Measurements from ENCODE around the gene TSHZ1.

Gene TSHZ1

GRCh38 chr18:75249175-75249518 lies 38.5 kb downstream of the TSHZ1 start:
- no peak for DNase-seq

DNA sequence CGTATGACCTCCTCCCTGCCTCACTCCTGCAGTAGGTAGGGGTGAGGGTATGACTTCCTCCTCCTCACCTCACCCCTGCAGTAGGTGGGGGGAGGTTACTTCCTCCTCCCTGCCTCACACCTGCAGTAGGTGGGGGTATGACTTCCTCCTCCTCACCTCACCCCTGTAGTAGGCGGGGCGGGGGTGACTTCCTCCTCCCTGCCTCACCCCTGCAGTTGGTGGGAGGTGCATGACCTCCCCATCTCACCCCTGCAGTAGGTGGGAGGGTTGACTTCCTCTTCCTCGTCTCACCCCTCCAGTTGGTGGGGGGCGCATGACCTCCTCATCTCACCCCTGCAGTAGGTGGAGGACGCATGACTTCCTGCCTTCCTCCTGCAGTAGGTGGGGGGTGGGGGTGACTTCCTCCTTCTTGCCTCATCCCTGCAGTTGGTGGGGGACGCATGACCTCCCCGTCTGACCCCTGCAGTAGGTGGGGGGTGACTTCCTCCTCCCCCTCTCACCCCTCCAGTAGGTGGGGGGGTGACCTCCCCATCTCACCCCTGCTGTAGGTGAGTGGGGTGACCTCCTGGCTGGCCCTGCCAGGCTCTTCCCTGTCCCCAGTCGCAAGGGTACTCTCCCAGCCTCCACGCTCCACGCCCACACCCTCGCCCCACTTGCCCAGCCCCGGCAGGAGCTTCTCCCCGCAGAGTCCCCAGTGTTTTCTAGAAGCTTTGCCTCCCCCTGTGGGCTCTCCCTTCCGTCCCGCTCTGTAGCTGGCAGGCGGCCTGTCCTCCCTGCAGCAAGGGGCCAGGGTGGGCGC lies 39.3 kb downstream of the TSHZ1 start:
- DNase-seq: no peak

GRCh38 chr18:75250471-75250821 lies 39.8 kb downstream of the TSHZ1 start:
- DNase-seq: no peak

- DNase-seq: no peak
These were observed 40.9 kb downstream of the TSHZ1 start for GRCh38 chr18:75251466-75251865.

- no peak for DNase-seq
These were observed 41.5 kb downstream of the TSHZ1 start for GRCh38 chr18:75252136-75252535.

- no peak for DNase-seq
These were observed 42.4 kb downstream of the TSHZ1 start for GRCh38 chr18:75253043-75253442.

DNA sequence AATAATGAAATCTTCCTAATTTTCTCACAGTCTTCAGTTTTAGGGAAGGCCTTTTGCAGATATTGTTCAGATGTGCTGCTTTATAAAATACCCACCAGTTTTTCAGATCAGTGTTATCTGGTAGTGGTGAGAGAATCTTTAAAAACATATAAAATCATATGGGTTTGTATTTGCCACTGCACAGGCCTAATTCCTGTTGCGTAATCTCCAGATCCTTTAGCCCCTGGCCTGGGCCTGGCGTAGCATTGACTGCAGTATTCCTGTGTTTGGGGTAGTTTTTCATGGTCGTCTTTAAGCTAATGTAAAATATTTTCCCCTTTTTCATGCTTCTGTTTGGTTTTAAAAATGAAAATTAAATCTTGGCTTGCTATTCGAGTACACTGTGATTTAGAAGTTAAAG lies 43.2 kb downstream of the TSHZ1 start:
- no peak for DNase-seq

DNA sequence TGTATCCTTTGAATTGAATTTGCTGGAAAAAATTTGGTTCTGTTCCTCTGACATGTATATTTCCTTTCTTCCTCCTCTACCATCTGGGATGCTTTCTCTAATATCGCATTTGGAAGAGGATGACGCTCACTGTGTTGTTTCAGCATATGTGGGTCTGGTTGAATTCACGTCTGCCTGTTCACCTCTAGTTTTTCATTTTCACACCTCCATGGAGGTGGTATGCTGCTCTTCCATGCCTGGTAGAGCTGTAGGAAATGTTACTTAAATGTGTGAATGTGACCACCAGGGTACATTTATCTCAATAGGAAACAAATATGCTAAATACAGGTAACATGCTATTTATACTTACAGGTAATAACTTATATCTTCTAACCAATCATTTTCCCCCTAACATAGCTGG lies 44.5 kb downstream of the TSHZ1 start:
- no peak for DNase-seq

DNA sequence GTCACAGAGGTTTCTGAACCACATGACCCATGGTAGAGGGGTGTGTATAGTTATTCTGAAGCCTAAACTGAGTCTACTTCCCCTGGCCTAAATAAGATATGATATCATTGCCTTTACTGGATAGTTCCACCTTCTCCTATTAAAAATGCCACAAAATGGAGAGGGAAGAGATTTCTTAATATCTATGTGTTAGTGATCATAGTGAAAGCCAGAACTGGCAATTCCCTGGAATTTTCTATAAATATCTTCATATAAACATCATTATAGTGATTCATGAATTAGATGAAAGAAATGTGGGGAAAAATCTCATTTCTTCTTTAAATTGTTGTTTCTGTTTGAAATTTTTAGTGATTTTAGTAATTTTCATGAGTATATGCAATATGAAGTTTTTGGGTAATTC lies 45.8 kb downstream of the TSHZ1 start:
- DNase-seq: no peak

- DNase-seq: no peak
These were observed 47.0 kb downstream of the TSHZ1 start for GRCh38 chr18:75257605-75258004.

- DNase-seq: no peak
These were observed 51.0 kb downstream of the TSHZ1 start for GRCh38 chr18:75261430-75262223.

DNA sequence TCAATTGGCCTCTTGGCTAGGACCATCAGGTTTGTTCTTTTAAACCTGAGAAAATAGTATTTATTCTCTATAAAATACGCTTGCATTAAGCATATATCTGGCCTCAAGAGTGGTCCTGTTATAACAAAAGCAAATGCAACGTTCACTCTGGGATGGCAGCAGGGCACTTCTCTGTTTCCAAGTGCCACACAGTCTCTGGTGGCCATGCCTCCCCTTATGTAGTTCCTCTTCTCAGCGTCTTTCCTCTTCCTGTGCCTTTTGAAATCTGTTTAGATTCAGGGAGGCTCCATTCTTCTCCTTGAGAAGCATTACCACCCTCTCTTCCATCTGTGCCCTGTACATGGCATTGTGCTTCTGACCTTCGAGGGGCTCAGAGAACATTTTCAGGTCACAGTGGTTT lies 51.9 kb downstream of the TSHZ1 start:
- no peak for DNase-seq

DNA sequence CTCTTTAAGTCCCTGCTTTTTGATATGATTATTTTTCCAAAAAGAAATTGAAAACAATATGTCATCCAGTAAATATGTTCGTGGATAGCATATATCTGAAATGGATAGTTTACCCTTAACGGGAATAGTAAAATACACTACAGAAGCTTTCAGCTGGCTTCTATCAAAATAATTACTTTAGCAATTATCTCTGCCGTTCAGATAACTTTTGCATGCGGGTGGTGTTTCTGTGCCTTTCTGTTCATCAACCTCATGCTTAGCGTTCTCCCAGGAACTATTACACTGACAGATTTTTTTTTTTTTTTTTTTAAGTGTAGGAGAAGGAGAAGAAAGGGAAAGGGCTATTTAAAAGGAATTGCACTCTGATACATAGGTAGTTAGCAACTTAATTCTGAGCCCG lies 53.6 kb downstream of the TSHZ1 start:
- no peak for DNase-seq

GRCh38 chr18:75264926-75265597 lies 54.5 kb downstream of the TSHZ1 start:
- no peak for DNase-seq

- no peak for DNase-seq
These were observed 55.3 kb downstream of the TSHZ1 start for GRCh38 chr18:75265872-75266271.

DNA sequence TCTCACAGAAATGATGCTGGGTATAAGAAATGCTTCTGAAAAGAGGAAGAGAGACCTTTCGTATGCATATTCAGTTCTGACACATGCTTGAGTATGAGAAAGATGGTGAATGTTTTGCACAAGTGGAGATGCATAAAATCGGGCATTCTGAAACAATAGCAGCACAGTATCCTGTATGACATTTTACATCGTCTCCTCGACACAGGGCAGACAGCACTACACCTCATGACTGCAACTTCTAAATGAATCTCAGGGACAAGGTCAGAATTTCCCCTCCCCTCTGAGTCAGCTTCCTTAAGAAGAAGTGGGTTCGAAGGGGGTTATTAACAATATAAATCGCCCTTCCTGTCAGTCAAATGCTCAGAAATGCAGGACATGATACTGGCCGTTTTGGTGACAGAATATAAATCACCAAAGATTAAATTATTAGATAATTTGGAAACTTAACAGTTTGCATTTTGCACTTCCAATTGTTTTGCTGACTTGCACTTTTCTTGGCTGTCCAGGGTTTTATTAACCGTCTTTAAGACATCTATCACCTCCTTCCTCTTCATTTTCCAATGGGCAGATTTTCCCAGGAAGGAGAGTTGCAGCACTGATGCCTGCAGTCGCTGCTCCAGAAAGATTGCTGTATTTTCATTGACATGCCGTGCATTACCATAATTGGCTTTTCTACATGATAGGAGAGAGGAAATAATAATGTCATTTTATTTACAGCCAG lies 57.2 kb downstream of the TSHZ1 start:
- DNase-seq: no peak

GRCh38 chr18:75268364-75268646 lies 57.7 kb downstream of the TSHZ1 start:
- no peak for DNase-seq

GRCh38 chr18:75269124-75269680 lies 58.6 kb downstream of the TSHZ1 start:
- DNase-seq: no peak

DNA sequence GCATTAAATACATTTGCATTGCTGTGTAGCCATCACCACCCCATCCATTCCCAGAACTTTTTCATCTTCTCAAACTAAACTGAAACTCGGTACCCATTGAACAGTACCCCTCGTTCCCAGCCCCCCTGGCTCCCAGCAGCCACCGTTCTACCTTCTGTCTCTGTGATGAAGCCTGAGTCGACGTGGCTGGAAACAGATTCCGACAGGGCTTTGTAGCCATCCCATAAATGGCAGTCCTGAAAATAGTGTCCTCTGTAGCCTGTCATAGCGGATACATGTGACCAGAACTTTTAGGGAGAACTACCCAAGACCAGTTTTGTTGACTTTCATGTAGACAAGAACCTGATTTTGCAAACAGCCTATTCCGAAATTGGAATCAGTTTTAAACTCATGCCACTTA lies 59.1 kb downstream of the TSHZ1 start:
- DNase-seq: no peak

DNA sequence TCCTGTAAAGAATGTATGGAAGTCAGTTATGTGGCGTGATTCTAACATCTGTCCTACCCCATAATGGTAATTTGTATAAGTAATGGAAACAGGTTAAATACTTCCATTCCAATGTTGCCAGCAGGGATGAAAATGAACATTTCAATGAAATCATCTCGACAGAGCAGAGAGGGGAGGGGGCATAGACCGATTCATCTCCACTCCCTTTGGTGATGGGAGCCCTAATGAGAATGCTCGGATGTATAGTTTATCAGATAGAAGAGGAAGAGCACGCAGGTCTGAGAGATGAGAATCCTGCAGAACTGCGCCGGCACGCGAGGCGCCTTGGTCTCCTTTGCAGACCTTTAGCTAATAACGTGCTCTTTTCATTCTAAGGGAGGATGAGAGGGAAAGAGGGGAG lies 61.4 kb downstream of the TSHZ1 start:
- no peak for DNase-seq

GRCh38 chr18:75273817-75274216 lies 63.2 kb downstream of the TSHZ1 start:
- DNase-seq: no peak

- DNase-seq: no peak
These were observed 64.6 kb downstream of the TSHZ1 start for GRCh38 chr18:75275226-75275625.
